Mesothelial cell of epicardium (in vitro differentiated cells): ENCODE results near the gene ISY1. TPM values are rescaled to one million over a fixed set of nuclear protein-coding genes. Genes with fewer than 3 reads are reported as not detected.
A peak's percentile ranks its signal among the peaks of the same experiment; 100 is the strongest.

Experiments used
- DNase-seq, 2 experiments: peaks; one replicate each; pipeline ENCODE4 v3.0.0; 2021; ENCODE audit warnings: low spot score in 2 of 2; ENCODE audit not compliant: unreplicated experiment in 2 of 2
- H3K27ac Mint-ChIP-seq: 2 replicates; pipeline ENCODE4 v1.8.0; 2021; ENCODE audit warnings: mixed read lengths
- H3K27me3 Mint-ChIP-seq: 2 replicates; pipeline ENCODE4 v1.8.0; 2021; ENCODE audit warnings: low read depth, mixed read lengths
- H3K36me3 Mint-ChIP-seq: 2 replicates; pipeline ENCODE4 v1.8.0; 2021; ENCODE audit warnings: mixed read lengths
- H3K4me1 Mint-ChIP-seq: 2 replicates; pipeline ENCODE4 v1.8.0; 2021; ENCODE audit warnings: mixed read lengths
- H3K4me3 Mint-ChIP-seq: 2 replicates; pipeline ENCODE4 v1.8.0; 2021; ENCODE audit warnings: mild to moderate bottlenecking, moderate library complexity, mixed read lengths
- H3K9me3 Mint-ChIP-seq: 2 replicates; pipeline ENCODE4 v1.8.0; 2021; ENCODE audit warnings: mixed read lengths
- CTCF ChIP-seq: fragments of 200-600 bp; sonication (generic); IDR thresholded peaks from one replicate; pipeline ENCODE4 v1.5.0; 2021; ENCODE audit warnings: antibody characterized with exemption; ENCODE audit not compliant: unreplicated experiment
- total RNA-seq: library from RNA; stranded (reverse); gene quantifications from 3 replicates; pipeline ENCODE4 v1.2.1, GENCODE V29; 2021

Gene ISY1
- total RNA-seq, 1 donor from 2014 or later: 40.3 TPM

- DNase-seq: no peak
- no peak overlapping the region for H3K4me3 Mint-ChIP-seq
- H3K27ac Mint-ChIP-seq: no peak overlapping the region
- TF ChIP-seq CTCF: no peak
- H3K9me3 Mint-ChIP-seq: no peaks in the 10 kb centered on the region
- peaks cover 5% of the 10 kb centered on the region for H3K36me3 Mint-ChIP-seq
- no peaks in the 10 kb centered on the region for H3K27me3 Mint-ChIP-seq
- peaks cover 5% of the 10 kb centered on the region for H3K4me1 Mint-ChIP-seq
Measured at GRCh38 chr3:129105862-129106261, 55.0 kb downstream of the ISY1 start.

DNA sequence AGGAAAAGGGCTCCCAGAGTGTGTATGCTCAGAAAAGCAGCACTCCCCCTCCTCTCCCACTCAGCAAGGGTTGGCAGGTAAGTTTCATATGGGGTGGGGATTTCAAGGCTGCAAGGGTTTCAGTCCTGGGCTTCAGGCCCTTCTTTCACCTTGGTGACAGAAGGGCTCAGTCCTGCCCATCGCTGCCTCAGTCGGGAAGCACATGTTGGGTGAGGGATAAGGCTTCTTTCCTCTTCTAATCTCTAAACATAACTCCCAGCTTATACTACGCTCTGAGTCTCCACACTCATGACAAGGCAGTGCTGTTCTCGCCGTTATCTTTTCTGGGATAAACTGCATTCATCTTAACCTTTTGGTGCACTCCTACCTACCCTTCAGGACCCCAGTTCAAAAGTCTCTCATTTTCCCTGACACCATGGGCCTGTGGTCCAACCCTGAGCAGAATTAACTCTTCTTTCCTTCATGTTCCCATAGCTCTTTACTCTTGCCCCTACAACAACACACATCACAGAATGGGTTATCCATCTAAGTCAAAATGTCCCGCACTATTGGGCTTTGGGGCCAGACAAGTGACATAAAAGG lies 56.3 kb downstream of the ISY1 start:
- no peak for DNase-seq
- Mint-ChIP-seq H3K4me3 (no peak overlapping the region), H3K27ac (no peak overlapping the region), H3K36me3 (peaks cover 9% of the 10 kb centered on the region), H3K27me3 (no peaks in the 10 kb centered on the region), H3K4me1 (peaks cover 5% of the 10 kb centered on the region), H3K9me3 (peaks cover 6% of the 10 kb centered on the region)
- TF ChIP-seq CTCF: no peak

DNA sequence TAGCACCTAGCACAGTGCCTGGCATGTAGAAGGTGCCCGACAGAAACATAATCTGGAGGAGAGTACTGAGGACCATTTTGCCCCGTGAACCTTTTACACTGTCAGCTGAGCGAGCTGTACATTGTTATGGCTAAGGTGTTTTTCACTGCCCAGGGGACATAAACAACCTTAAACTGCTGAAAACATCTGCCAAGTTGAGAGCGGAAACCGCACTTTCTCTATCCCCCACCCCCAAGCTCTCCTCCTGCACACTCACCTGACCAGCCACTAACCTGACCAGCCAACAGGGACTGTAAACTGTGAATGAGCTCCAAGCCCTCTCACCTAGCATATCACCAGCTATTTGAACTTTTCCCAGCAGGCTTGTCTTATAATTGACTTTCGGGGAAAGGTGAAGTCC lies 56.8 kb downstream of the ISY1 start:
- H3K27ac Mint-ChIP-seq: no peak overlapping the region
- peaks cover 5% of the 10 kb centered on the region for H3K4me1 Mint-ChIP-seq
- peaks cover 10% of the 10 kb centered on the region for H3K36me3 Mint-ChIP-seq
- no peak overlapping the region for H3K4me3 Mint-ChIP-seq
- TF ChIP-seq CTCF: no peak
- no peak for DNase-seq
- H3K9me3 Mint-ChIP-seq: peaks cover 7% of the 10 kb centered on the region
- no peaks in the 10 kb centered on the region for H3K27me3 Mint-ChIP-seq

GRCh38 chr3:129103296-129103695 lies 57.6 kb downstream of the ISY1 start:
- no peak overlapping the region for H3K27ac Mint-ChIP-seq
- TF ChIP-seq CTCF: no peak
- peaks cover 12% of the 10 kb centered on the region for H3K36me3 Mint-ChIP-seq
- peaks cover 5% of the 10 kb centered on the region for H3K4me1 Mint-ChIP-seq
- peaks cover 9% of the 10 kb centered on the region for H3K9me3 Mint-ChIP-seq
- H3K4me3 Mint-ChIP-seq: no peak overlapping the region
- H3K27me3 Mint-ChIP-seq: no peaks in the 10 kb centered on the region
- DNase-seq: no peak

- H3K36me3 Mint-ChIP-seq: peaks cover 26% of the 10 kb centered on the region
- H3K4me1 Mint-ChIP-seq: peaks cover 5% of the 10 kb centered on the region
- no peak overlapping the region for H3K4me3 Mint-ChIP-seq
- H3K9me3 Mint-ChIP-seq: peaks cover 19% of the 10 kb centered on the region
- DNase-seq: no peak
- TF ChIP-seq CTCF: no peak
- no peaks in the 10 kb centered on the region for H3K27me3 Mint-ChIP-seq
- H3K27ac Mint-ChIP-seq: peak overlapping the region; percentile 49
Measured at GRCh38 chr3:129101370-129102138, 59.3 kb downstream of the ISY1 start.
